Type B pancreatic cell (in vitro differentiated cells): ENCODE results near the gene ZNF26. TPM values are rescaled to one million over a fixed set of nuclear protein-coding genes. Genes with fewer than 3 reads are reported as not detected.
"Not testable (repeated sequence)": the region's sequence is repeated elsewhere in the genome, so short reads cannot be mapped to it uniquely, and the experiment has no call there.

Source experiments
- DNase-seq: peaks from one replicate; pipeline ENCODE4 v3.0.0; 2021; ENCODE audit warnings: mixed read lengths; ENCODE audit not compliant: unreplicated experiment; ENCODE audit errors: extremely low spot score
- H3K27ac Mint-ChIP-seq: 2 replicates; pipeline ENCODE4 v1.8.0; 2021; ENCODE audit warnings: mild to moderate bottlenecking, mixed read lengths
- H3K27me3 Mint-ChIP-seq: 2 replicates; pipeline ENCODE4 v1.8.0; 2021; ENCODE audit warnings: mixed read lengths
- H3K36me3 Mint-ChIP-seq: 2 replicates; pipeline ENCODE4 v1.8.0; 2021; ENCODE audit warnings: mixed read lengths
- H3K4me1 Mint-ChIP-seq: one replicate; pipeline ENCODE4 v1.8.0; 2021; ENCODE audit warnings: mixed read lengths; ENCODE audit not compliant: unreplicated experiment
- H3K4me3 Mint-ChIP-seq: 2 replicates; pipeline ENCODE4 v1.8.0; 2021; ENCODE audit warnings: mild to moderate bottlenecking, mixed read lengths
- H3K9me3 Mint-ChIP-seq: 2 replicates; pipeline ENCODE4 v1.8.0; 2021; ENCODE audit warnings: mixed read lengths
- CTCF ChIP-seq: fragments of 200-600 bp; sonication (generic); conservative IDR thresholded peaks from 2 replicates; pipeline ENCODE4 v1.5.0; 2021; ENCODE audit warnings: antibody characterized with exemption, mild to moderate bottlenecking
- total RNA-seq: library from RNA; stranded (reverse); gene quantifications from 2 replicates; pipeline ENCODE4 v1.2.1, GENCODE V29; 2021; ENCODE audit warnings: low replicate concordance

Gene ZNF26
- total RNA-seq, 1 donor from 2014 or later, result 12.5 TPM

GRCh38 chr12:132954471-132955048 is 31.6 kb upstream of the ZNF26 start:
- Mint-ChIP-seq H3K4me1 (peaks cover 19% of the 10 kb centered on the region), H3K4me3 (peak overlapping the region; percentile 91), H3K9me3 (peaks cover 21% of the 10 kb centered on the region), H3K36me3 (peaks cover 34% of the 10 kb centered on the region), H3K27ac (peak overlapping the region; percentile 83), H3K27me3 (no peaks in the 10 kb centered on the region)
- no peak for TF ChIP-seq CTCF
- DNase-seq, result no peak

GRCh38 chr12:132955094-132956010 is 30.8 kb upstream of the ZNF26 start:
- Mint-ChIP-seq H3K27me3 (no peaks in the 10 kb centered on the region), H3K36me3 (peaks cover 35% of the 10 kb centered on the region), H3K9me3 (peaks cover 22% of the 10 kb centered on the region), H3K4me1 (peaks cover 19% of the 10 kb centered on the region), H3K4me3 (peak overlapping the region; percentile 91), H3K27ac (peak overlapping the region; percentile 83)
- no peak for DNase-seq
- no peak for TF ChIP-seq CTCF

GRCh38 chr12:132956011-132956788 is 30.0 kb upstream of the ZNF26 start, which contains the start of gene ZNF605:
Gene ZNF605, minus strand, starts transcription at chr12:132956306. Its CDS starts 10,671 bp downstream, at chr12:132945635.
- H3K9me3 Mint-ChIP-seq, result peaks cover 22% of the 10 kb centered on the region
- H3K27me3 Mint-ChIP-seq, result no peaks in the 10 kb centered on the region
- peaks cover 19% of the 10 kb centered on the region for H3K4me1 Mint-ChIP-seq
- H3K36me3 Mint-ChIP-seq, result peaks cover 35% of the 10 kb centered on the region
- peak; percentile 37 for TF ChIP-seq CTCF
- peak within 1 kb of the TSS; percentile 87 for H3K27ac Mint-ChIP-seq
- peak; percentile 92 for DNase-seq
- H3K4me3 Mint-ChIP-seq, result peak within 1 kb of the TSS; percentile 95

GRCh38 chr12:132961790-132962189 is 24.4 kb upstream of the ZNF26 start:
- peaks cover 18% of the 10 kb centered on the region for H3K9me3 Mint-ChIP-seq
- H3K36me3 Mint-ChIP-seq, result peaks cover 20% of the 10 kb centered on the region
- H3K4me3 Mint-ChIP-seq, H3K27ac Mint-ChIP-seq, H3K4me1 Mint-ChIP-seq, H3K27me3 Mint-ChIP-seq, DNase-seq: not testable (repeated sequence)

GRCh38 chr12:132963947-132964346 is 22.2 kb upstream of the ZNF26 start:
- DNase-seq, H3K27me3 Mint-ChIP-seq, H3K27ac Mint-ChIP-seq, H3K4me3 Mint-ChIP-seq, H3K4me1 Mint-ChIP-seq: not testable (repeated sequence)
- Mint-ChIP-seq H3K36me3 (peaks cover 20% of the 10 kb centered on the region), H3K9me3 (peaks cover 17% of the 10 kb centered on the region)
- TF ChIP-seq CTCF, result peak; percentile 61
